SK-N-SH (cell line): ENCODE measurements around the gene PSMB10. TPM values are rescaled to one million over a fixed set of nuclear protein-coding genes. Genes with fewer than 3 reads are reported as not detected.

Experiments used
- CTCF ChIA-PET: fragments of 300-600, 350-600 bp; formaldehyde crosslinking; extraction: SDS; loops from one replicate; lab custom pipeline; 2021; lab: Yijun Ruan, JAX
- POLR2A ChIA-PET: fragments of 350-600 bp; sonication (Branson Sonifier 250); formaldehyde crosslinking; extraction: SDS; loops from one replicate; lab custom pipeline; 2020; ENCODE audit warnings: antibody characterized with exemption, inconsistent platforms; lab: Yijun Ruan, JAX
- DNase-seq: peaks from one replicate; pipeline ENCODE4 v3.0.0; 2012
- H2AFZ ChIP-seq: fragments of 200-600 bp; sonication (generic); 2 replicates; pipeline ENCODE4 v1.8.1; 2016; ENCODE audit warnings: antibody characterized with exemption, mild to moderate bottlenecking, low read depth
- H3F3A ChIP-seq: fragments of 200-600 bp; sonication (generic); replicated peaks from 2 replicates; pipeline ENCODE3; 2016; ENCODE audit warnings: antibody characterized with exemption, mild to moderate bottlenecking; ENCODE audit not compliant: insufficient read depth
- H3K27ac ChIP-seq, 2 experiments: fragments of 200-500 bp in 1 of 2; fragments of 200-600 bp in 1 of 2; sonication (Bioruptor generic) in 1 of 2; sonication (generic), shearing (Covaris generic) in 1 of 2; 2 replicates each; pipeline versions ENCODE4 v1.5.1 to v1.6.1; 2014 to 2016; ENCODE audit warnings: low read depth in 2 of 2, inconsistent platforms in 1 of 2, low read length in 1 of 2, mild to moderate bottlenecking in 1 of 2, mixed read lengths in 1 of 2
- H3K27me3 ChIP-seq: fragments of 200-600 bp; sonication (generic), shearing (Covaris generic); 2 replicates; pipeline ENCODE4 v1.6.1; 2016; ENCODE audit warnings: mixed run types; ENCODE audit not compliant: insufficient read depth
- H3K36me3 ChIP-seq, 2 experiments: fragments of 200-500 bp in 1 of 2; fragments of 200-600 bp in 1 of 2; sonication (Bioruptor generic) in 1 of 2; sonication (generic) in 1 of 2; replicated peaks in 1 of 2; 2 replicates each; pipeline versions ENCODE3 to v1.5.1; 2014 to 2016; ENCODE audit warnings: low read length in 1 of 2, mild to moderate bottlenecking in 1 of 2; ENCODE audit not compliant: insufficient read depth in 2 of 2, control insufficient read depth in 1 of 2
- H3K4me1 ChIP-seq, 2 experiments: fragments of 200-500 bp in 1 of 2; fragments of 200-600 bp in 1 of 2; sonication (Bioruptor generic) in 1 of 2; sonication (generic), shearing (Covaris generic) in 1 of 2; 2 replicates each; pipeline versions ENCODE4 v1.5.1 to v1.6.1; 2014 to 2016; ENCODE audit warnings: low read depth in 1 of 2, low read length in 1 of 2, mixed run types in 1 of 2; ENCODE audit not compliant: insufficient read depth in 2 of 2, control insufficient read depth in 1 of 2
- H3K4me2 ChIP-seq: fragments of 200-600 bp; sonication (generic), shearing (Covaris generic); 2 replicates; pipeline ENCODE4 v1.6.1; 2017; ENCODE audit warnings: mixed run types
- H3K4me3 ChIP-seq, 2 experiments: fragments of 200-500 bp in 1 of 2; fragments of 200-600 bp in 1 of 2; sonication (Bioruptor generic) in 1 of 2; sonication (generic), shearing (Covaris generic) in 1 of 2; 2 replicates each; pipeline versions ENCODE4 v1.5.1 to v1.8.1; 2014 to 2016; ENCODE audit warnings: low read depth in 2 of 2, inconsistent platforms in 1 of 2, low read length in 1 of 2, mild to moderate bottlenecking in 1 of 2, mixed read lengths in 1 of 2, moderate library complexity in 1 of 2
- H3K79me2 ChIP-seq: fragments of 200-600 bp; sonication (generic); 2 replicates; pipeline ENCODE4 v1.8.1; 2017; ENCODE audit warnings: mild to moderate bottlenecking; ENCODE audit not compliant: insufficient read depth
- H3K9ac ChIP-seq: fragments of 200-600 bp; sonication (generic); 2 replicates; pipeline ENCODE4 v1.6.1; 2017; ENCODE audit warnings: mixed run types
- H3K9me2 ChIP-seq: fragments of 200-600 bp; sonication (generic); 2 replicates; pipeline ENCODE4 v1.6.1; 2017; ENCODE audit warnings: mixed run types
- H3K9me3 ChIP-seq: fragments of 200-600 bp; sonication (generic); 2 replicates; pipeline ENCODE4 v1.6.1; 2017; ENCODE audit warnings: mixed run types, mild to moderate bottlenecking, moderate library complexity
- H4K20me1 ChIP-seq: fragments of 200-600 bp; sonication (generic); 2 replicates; pipeline ENCODE4 v1.6.1; 2017; ENCODE audit warnings: mild to moderate bottlenecking, mixed run types; ENCODE audit not compliant: insufficient read depth
- CHD2 ChIP-seq: fragments of 150-350 bp; IDR thresholded peaks from 2 replicates; pipeline ENCODE4 v1.6.1; 2018; ENCODE audit warnings: low read length; ENCODE audit not compliant: partially characterized antibody
- EP300 ChIP-seq, 2 experiments: IDR thresholded peaks; 2 replicates each; pipeline versions ENCODE4 v1.4.0 to v1.6.1; 2012; ENCODE audit warnings: borderline replicate concordance in 1 of 2, low read depth in 1 of 2, low read length in 1 of 2
- FOXM1 ChIP-seq: IDR thresholded peaks from 2 replicates; pipeline ENCODE4 v1.4.0; 2012; ENCODE audit warnings: low read depth, mild to moderate bottlenecking
- GATA2 ChIP-seq: sonication (generic); formaldehyde crosslinking; IDR thresholded peaks from 2 replicates; pipeline ENCODE4 v1.5.0; 2020; ENCODE audit warnings: mild to moderate bottlenecking, missing genetic modification reagents
- NFIC ChIP-seq: IDR thresholded peaks from 2 replicates; pipeline ENCODE4 v1.4.0; 2012; ENCODE audit warnings: borderline replicate concordance
- NRF1 ChIP-seq: IDR thresholded peaks from 2 replicates; pipeline ENCODE4 v1.6.1; 2012; ENCODE audit warnings: low read depth, mild to moderate bottlenecking, low read length
- RXRA ChIP-seq: IDR thresholded peaks from 2 replicates; pipeline ENCODE4 v1.4.0; 2012; ENCODE audit warnings: low read depth, mild to moderate bottlenecking, borderline replicate concordance
- SIN3A ChIP-seq: IDR thresholded peaks from 2 replicates; pipeline ENCODE4 v1.6.1; 2012; ENCODE audit warnings: low read depth, mild to moderate bottlenecking, low read length, moderate library complexity, borderline replicate concordance
- TCF12 ChIP-seq: IDR thresholded peaks from 2 replicates; pipeline ENCODE4 v1.4.0; 2012
- WGBS: methylation state at CpG from one replicate; pipeline ENCODE4 v1.1.6; 2017; ENCODE audit warnings: low lambda C conversion rate; 5-methylcytosine and 5-hydroxymethylcytosine counted together
- polyA plus RNA-seq, 3 experiments: library from polyadenylated mRNA; depleted of rRNA; stranded (reverse); fragments of >200 nt; gene quantifications; 2 replicates each; pipeline ENCODE4 v1.2.3, GENCODE V29; 2012
- TF ChIP-seq, protein P1 (sequence below): fragments of 150-350 bp; IDR thresholded peaks from 2 replicates; pipeline ENCODE4 v1.6.1; 2016; ENCODE audit warnings: mild to moderate bottlenecking, low read depth, low read length
- TF ChIP-seq, protein P2 (sequence below): IDR thresholded peaks from 2 replicates; pipeline ENCODE4 v1.4.0; 2012; ENCODE audit warnings: low read depth, borderline replicate concordance
- TF ChIP-seq, protein P3 (sequence below): IDR thresholded peaks from 2 replicates; pipeline ENCODE4 v1.4.0; 2012; ENCODE audit warnings: low read depth, borderline replicate concordance
- TF ChIP-seq, protein P4 (sequence below): fragments of 150-350 bp; IDR thresholded peaks from 2 replicates; pipeline ENCODE4 v1.6.1; 2017; ENCODE audit warnings: antibody characterized with exemption, low read length, low read depth, borderline replicate concordance
- TF ChIP-seq, protein P5 (sequence below): fragments of 200-600 bp; sonication (generic); IDR thresholded peaks from 2 replicates; pipeline ENCODE4 v1.6.1; 2017; ENCODE audit warnings: antibody characterized with exemption, mild to moderate bottlenecking, moderate library complexity

Gene PSMB10
- polyA plus RNA-seq, 1 of the 3 experiments (the other 2 are of a cell fraction) = 57.8 TPM

DNA sequence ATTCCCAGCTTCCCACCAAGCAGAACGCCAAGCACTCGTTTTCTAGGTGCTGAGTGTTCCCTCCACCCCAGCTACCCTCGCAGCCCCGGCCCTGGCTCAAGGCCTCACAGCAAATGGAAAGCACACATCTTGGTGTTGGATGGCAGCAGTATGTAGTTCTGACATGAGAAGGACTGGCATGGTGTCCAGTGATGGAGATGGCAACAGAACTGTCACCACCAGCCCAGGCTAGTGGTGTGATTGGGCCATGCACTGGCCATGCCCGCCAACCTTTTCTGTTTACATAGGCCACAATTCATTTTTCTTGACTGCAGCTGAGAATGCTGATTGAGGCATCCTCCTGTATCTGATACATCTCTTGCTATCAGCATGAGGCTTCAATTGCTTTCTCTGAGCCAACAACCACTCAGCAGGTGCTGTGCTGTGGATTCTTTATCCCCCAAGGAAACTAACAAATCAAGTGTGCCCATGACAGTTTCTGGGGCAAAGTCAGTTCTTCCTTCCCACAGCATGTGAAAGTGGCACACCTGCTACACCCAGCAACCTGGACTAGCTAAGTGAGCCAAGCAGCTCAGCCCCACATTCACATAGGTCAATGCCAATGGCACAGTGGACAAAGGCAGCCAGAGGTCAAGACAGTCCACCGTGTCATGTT lies 28.0 kb upstream of the PSMB10 start:
- WGBS = 97% methylated on average over 5 of the region's 6 CpGs
- no peak overlapping the region for H3K9ac ChIP-seq
- no peaks in the 10 kb centered on the region for H3K9me2 ChIP-seq
- peaks cover 15 to 45% of the 10 kb centered on the region in 2 experiments; a peak in 3 of 4 replicates for H3K4me1 ChIP-seq
- H4K20me1 ChIP-seq = peaks cover 58% of the 10 kb centered on the region
- no peak for TF ChIP-seq CHD2
- no peak for TF ChIP-seq SIN3A
- TF ChIP-seq GATA2 = no peak
- no peak for TF ChIP-seq EP300 (IDR thresholded peaks at IDR 0.05; ENCODE audit: borderline replicate concordance in 1 of 2, low read depth in 1 of 2, low read length in 1 of 2)
- TF ChIP-seq, protein P1, sequence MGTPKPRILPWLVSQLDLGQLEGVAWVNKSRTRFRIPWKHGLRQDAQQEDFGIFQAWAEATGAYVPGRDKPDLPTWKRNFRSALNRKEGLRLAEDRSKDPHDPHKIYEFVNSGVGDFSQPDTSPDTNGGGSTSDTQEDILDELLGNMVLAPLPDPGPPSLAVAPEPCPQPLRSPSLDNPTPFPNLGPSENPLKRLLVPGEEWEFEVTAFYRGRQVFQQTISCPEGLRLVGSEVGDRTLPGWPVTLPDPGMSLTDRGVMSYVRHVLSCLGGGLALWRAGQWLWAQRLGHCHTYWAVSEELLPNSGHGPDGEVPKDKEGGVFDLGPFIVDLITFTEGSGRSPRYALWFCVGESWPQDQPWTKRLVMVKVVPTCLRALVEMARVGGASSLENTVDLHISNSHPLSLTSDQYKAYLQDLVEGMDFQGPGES = no peak
- TF ChIP-seq, protein P2, sequence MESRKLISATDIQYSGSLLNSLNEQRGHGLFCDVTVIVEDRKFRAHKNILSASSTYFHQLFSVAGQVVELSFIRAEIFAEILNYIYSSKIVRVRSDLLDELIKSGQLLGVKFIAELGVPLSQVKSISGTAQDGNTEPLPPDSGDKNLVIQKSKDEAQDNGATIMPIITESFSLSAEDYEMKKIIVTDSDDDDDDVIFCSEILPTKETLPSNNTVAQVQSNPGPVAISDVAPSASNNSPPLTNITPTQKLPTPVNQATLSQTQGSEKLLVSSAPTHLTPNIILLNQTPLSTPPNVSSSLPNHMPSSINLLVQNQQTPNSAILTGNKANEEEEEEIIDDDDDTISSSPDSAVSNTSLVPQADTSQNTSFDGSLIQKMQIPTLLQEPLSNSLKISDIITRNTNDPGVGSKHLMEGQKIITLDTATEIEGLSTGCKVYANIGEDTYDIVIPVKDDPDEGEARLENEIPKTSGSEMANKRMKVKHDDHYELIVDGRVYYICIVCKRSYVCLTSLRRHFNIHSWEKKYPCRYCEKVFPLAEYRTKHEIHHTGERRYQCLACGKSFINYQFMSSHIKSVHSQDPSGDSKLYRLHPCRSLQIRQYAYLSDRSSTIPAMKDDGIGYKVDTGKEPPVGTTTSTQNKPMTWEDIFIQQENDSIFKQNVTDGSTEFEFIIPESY = no peak
- no peak for TF ChIP-seq FOXM1
- TF ChIP-seq, protein P3, sequence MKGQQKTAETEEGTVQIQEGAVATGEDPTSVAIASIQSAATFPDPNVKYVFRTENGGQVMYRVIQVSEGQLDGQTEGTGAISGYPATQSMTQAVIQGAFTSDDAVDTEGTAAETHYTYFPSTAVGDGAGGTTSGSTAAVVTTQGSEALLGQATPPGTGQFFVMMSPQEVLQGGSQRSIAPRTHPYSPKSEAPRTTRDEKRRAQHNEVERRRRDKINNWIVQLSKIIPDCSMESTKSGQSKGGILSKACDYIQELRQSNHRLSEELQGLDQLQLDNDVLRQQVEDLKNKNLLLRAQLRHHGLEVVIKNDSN = no peak
- no peak for TF ChIP-seq TCF12
- no peak for TF ChIP-seq NRF1
- TF ChIP-seq, protein P4, sequence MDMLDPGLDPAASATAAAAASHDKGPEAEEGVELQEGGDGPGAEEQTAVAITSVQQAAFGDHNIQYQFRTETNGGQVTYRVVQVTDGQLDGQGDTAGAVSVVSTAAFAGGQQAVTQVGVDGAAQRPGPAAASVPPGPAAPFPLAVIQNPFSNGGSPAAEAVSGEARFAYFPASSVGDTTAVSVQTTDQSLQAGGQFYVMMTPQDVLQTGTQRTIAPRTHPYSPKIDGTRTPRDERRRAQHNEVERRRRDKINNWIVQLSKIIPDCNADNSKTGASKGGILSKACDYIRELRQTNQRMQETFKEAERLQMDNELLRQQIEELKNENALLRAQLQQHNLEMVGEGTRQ = no peak
- TF ChIP-seq RXRA = no peak
- TF ChIP-seq NFIC = no peak
- TF ChIP-seq, protein P5, sequence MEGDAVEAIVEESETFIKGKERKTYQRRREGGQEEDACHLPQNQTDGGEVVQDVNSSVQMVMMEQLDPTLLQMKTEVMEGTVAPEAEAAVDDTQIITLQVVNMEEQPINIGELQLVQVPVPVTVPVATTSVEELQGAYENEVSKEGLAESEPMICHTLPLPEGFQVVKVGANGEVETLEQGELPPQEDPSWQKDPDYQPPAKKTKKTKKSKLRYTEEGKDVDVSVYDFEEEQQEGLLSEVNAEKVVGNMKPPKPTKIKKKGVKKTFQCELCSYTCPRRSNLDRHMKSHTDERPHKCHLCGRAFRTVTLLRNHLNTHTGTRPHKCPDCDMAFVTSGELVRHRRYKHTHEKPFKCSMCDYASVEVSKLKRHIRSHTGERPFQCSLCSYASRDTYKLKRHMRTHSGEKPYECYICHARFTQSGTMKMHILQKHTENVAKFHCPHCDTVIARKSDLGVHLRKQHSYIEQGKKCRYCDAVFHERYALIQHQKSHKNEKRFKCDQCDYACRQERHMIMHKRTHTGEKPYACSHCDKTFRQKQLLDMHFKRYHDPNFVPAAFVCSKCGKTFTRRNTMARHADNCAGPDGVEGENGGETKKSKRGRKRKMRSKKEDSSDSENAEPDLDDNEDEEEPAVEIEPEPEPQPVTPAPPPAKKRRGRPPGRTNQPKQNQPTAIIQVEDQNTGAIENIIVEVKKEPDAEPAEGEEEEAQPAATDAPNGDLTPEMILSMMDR = no peak
- H3F3A ChIP-seq = peaks cover 4% of the 10 kb centered on the region
- peaks cover 79% of the 10 kb centered on the region for H3K79me2 ChIP-seq
- peaks cover 31 to 41% of the 10 kb centered on the region in 2 experiments for H3K36me3 ChIP-seq
- no peak overlapping the region for H3K4me3 ChIP-seq
- no peak for DNase-seq
- H2AFZ ChIP-seq = no peak overlapping the region
- H3K4me2 ChIP-seq = peak overlapping the region; percentile 96; the same call in 1 of the 2 replicates
- H3K9me3 ChIP-seq = no peaks in the 10 kb centered on the region
- H3K27me3 ChIP-seq = no peaks in the 10 kb centered on the region
- CTCF ChIA-PET = interaction anchor here (0.7 to 1.4 kb wide), 6 partner anchors 20 to 162 kb away, joined by 3 to 7 read pairs (median 3); no protein-coding TSS in a partner anchor
- no peak overlapping the region; a peak in 1 of 4 replicates for H3K27ac ChIP-seq
- POLR2A ChIA-PET = interaction anchor here (1.1 kb wide), 1 partner anchor 18 kb away, joined by 4 read pairs; no protein-coding TSS in a partner anchor
